Muscle layer of duodenum (tissue), 2 donors: ENCODE results near the gene MRPL24.
"Not testable (repeated sequence)": the region's sequence is repeated elsewhere in the genome, so short reads cannot be mapped to it uniquely, and the experiment has no call there.

Experiments
- H3K27ac ChIP-seq: one replicate; pipeline ENCODE4 v1.7.0; 2013; ENCODE audit warnings: mild to moderate bottlenecking, low read length
- H3K27me3 ChIP-seq: one replicate; pipeline ENCODE4 v1.7.0; 2013; ENCODE audit warnings: low read depth, mild to moderate bottlenecking, control low read depth, low read length
- H3K36me3 ChIP-seq, 2 donors: one replicate each; pipeline ENCODE4 v1.7.0; 2013; ENCODE audit warnings: low read length in 2 of 2, control low read depth in 1 of 2, mild to moderate bottlenecking in 1 of 2; ENCODE audit not compliant: insufficient read depth in 2 of 2, control insufficient read depth in 1 of 2
- H3K4me1 ChIP-seq, 2 donors: one replicate each; pipeline ENCODE4 v1.7.0; 2013; ENCODE audit warnings: low read length in 2 of 2, mild to moderate bottlenecking in 2 of 2, control low read depth in 1 of 2, moderate library complexity in 1 of 2; ENCODE audit not compliant: insufficient read depth in 2 of 2, control insufficient read depth in 1 of 2
- H3K4me3 ChIP-seq, 2 donors: one replicate each; pipeline ENCODE4 v1.7.0; 2013; ENCODE audit warnings: low read length in 2 of 2, low read depth in 1 of 2, mild to moderate bottlenecking in 1 of 2
- H3K9me3 ChIP-seq, 2 donors: one replicate each; pipeline ENCODE4 v1.7.0; 2013; ENCODE audit warnings: low read length in 2 of 2, control low read depth in 1 of 2, mild to moderate bottlenecking in 1 of 2; ENCODE audit not compliant: control insufficient read depth in 1 of 2
- donor health status: healthy.

Gene MRPL24

GRCh38 chr1:156757572-156758253 lies 16.8 kb upstream of the MRPL24 start:
- not testable (repeated sequence) for H3K4me1 ChIP-seq, H3K4me3 ChIP-seq, H3K27ac ChIP-seq, H3K9me3 ChIP-seq, H3K36me3 ChIP-seq, H3K27me3 ChIP-seq

DNA sequence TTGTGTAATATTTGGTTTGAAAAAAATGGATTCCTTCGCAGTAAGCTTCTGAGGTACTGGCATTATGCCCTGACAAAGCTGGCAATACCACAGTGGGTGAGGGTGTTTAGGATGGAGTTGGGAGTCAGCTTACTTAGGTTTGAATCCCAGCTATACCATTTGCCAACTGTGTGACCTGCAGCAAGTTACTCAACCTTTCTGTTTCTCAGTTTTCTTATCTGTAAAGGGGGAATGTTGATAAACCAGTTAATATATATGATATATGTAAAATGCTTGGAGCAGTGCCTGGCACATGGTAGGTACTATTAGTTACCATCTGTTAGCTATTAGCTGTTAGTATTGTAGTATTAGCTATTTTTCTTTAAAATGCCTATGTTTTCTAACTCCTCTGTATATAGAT lies 15.5 kb upstream of the MRPL24 start:
- H3K4me1 ChIP-seq = peaks cover 8 to 13% of the 10 kb centered on the region in 2 donors
- no peaks in the 10 kb centered on the region for H3K36me3 ChIP-seq
- H3K9me3 ChIP-seq = no peaks in the 10 kb centered on the region
- H3K4me3 ChIP-seq = no peak overlapping the region
- no peak overlapping the region for H3K27ac ChIP-seq
- H3K27me3 ChIP-seq = no peaks in the 10 kb centered on the region

GRCh38 chr1:156755527-156755950 lies 14.7 kb upstream of the MRPL24 start:
- Histone ChIP-seq H3K36me3 (peaks cover 0 to 3% of the 10 kb centered on the region in 2 donors), H3K27ac (no peak overlapping the region), H3K9me3 (no peaks in the 10 kb centered on the region), H3K27me3 (no peaks in the 10 kb centered on the region), H3K4me1 (peaks cover 8 to 13% of the 10 kb centered on the region in 2 donors), H3K4me3 (no peak overlapping the region)

GRCh38 chr1:156754219-156754618 lies 13.3 kb upstream of the MRPL24 start:
- no peak overlapping the region for H3K27ac ChIP-seq
- peaks cover 16 to 25% of the 10 kb centered on the region in 2 donors for H3K4me1 ChIP-seq
- peaks cover 0 to 7% of the 10 kb centered on the region in 2 donors for H3K36me3 ChIP-seq
- H3K4me3 ChIP-seq = no peak overlapping the region
- no peaks in the 10 kb centered on the region for H3K27me3 ChIP-seq
- H3K9me3 ChIP-seq = no peaks in the 10 kb centered on the region

DNA sequence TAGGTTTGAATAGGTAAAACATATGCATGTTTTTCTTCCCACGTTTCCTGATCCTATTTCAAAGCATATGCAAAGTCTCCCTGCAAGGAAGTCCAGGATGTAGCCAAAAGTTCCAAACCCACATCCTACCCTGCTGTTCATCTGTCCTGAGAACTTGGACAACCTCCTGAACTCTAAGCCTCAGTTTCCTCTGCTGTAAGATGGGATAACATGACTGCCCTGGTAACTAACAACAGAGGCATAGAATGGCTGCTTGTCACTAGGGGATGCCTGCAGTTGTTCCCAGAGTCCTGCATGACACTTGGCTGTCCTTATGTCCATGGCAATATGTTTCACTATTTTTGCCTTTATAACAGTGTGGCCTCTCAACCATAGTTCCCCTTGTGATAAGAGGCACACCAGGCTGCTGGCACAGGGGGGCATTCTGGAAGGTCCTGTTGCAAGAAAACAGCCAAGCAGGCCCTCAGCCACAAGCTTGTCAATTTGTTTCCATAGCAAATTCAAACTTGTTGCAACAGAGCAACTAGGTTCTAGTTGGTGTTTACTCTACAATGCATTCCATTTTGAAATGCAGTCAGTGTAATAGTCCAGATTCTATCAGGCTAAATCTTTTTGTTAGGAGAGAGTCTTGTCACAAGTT lies 12.1 kb upstream of the MRPL24 start:
- H3K27ac ChIP-seq = no peak overlapping the region
- H3K36me3 ChIP-seq = peaks cover 0 to 11% of the 10 kb centered on the region in 2 donors
- H3K9me3 ChIP-seq = no peaks in the 10 kb centered on the region
- H3K27me3 ChIP-seq = no peaks in the 10 kb centered on the region
- H3K4me3 ChIP-seq = peak overlapping the region; percentile 90 to 96
- H3K4me1 ChIP-seq = peaks cover 29 to 38% of the 10 kb centered on the region in 2 donors

- Histone ChIP-seq H3K9me3 (no peaks in the 10 kb centered on the region), H3K27ac (peak overlapping the region; percentile 91), H3K36me3 (peaks cover 0 to 15% of the 10 kb centered on the region in 2 donors), H3K4me3 (peak overlapping the region; percentile 90 to 96), H3K4me1 (peaks cover 34 to 45% of the 10 kb centered on the region in 2 donors), H3K27me3 (no peaks in the 10 kb centered on the region)
Measured at GRCh38 chr1:156751757-156752481, 11.0 kb upstream of the MRPL24 start.

- Histone ChIP-seq H3K27ac (peak within 1 kb of the TSS; percentile 96), H3K4me1 (peaks cover 34 to 48% of the 10 kb centered on the region in 2 donors), H3K4me3 (peak within 1 kb of the TSS; percentile 90 to 96), H3K27me3 (no peaks in the 10 kb centered on the region), H3K36me3 (peaks cover 0 to 19% of the 10 kb centered on the region in 2 donors), H3K9me3 (no peaks in the 10 kb centered on the region)
Measured at GRCh38 chr1:156751451-156751756, 10.5 kb upstream of the MRPL24 start, which contains the start of gene HDGF. Gene HDGF, minus strand, starts transcription at chr1:156751675. Its CDS starts 246 bp downstream, at chr1:156751429.

DNA sequence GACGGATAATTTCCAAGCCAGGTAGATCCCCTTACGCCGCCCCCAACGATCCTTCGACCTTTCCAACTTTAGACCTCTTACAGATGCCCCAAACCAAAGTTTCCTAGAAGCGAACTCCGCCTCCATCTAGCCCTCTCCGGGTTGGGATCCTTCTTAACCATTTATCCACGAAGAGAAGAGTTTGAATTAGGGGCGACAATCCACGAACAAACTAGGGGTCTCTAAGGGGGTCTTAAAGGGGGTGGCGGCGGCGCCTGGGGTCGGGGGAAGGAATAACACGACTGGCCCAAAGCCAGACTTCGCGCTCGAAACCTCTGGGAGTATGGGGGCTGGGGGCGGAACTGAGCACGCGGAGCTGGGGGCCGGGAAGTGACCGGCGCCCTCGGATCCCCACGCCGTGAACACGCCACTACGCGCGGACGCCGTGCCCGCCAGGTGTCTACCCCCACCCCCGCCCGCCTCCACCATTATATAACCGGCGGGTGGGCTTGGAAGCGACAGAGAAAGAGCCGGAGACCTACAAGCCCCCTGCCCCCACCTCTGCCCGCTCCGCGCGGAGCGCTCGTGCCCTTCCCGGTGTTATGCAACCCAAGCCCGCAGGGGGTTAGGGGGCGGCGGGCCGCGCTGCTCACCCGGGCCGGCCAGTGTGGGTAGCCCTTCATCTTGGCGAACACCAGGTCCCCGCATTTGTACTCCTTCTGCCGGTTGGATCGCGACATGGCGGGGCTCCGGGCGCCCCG lies 10.0 kb upstream of the MRPL24 start:
- Histone ChIP-seq H3K4me3 (peak overlapping the region; percentile 90 to 93), H3K27ac (peak overlapping the region; percentile 96), H3K9me3 (no peaks in the 10 kb centered on the region), H3K36me3 (peaks cover 0 to 19% of the 10 kb centered on the region in 2 donors), H3K27me3 (no peaks in the 10 kb centered on the region), H3K4me1 (peaks cover 35 to 53% of the 10 kb centered on the region in 2 donors)

DNA sequence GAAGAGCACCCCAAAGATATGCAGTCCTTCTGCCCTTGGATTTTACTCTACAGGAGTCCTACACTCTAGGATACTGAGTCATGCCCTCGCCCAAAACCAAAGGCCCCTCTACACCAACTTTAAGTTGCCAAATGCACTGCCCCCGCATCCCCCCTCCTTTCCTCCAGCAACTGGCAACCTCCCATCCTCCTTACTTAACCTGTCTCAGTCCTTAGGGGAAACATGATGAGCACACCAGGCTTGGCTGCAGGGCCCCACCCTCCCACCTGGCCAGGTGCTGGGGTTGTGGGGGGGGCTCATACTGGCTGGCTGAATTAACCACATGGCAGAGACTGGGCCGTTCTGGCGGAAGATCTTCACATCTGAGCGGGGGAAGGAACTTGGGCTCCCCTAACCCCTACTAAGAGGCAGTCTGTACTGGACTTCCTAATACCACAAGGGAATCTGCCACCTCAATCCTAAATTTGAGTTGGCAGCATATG lies 9.3 kb upstream of the MRPL24 start:
- peaks cover 40 to 60% of the 10 kb centered on the region in 2 donors for H3K4me1 ChIP-seq
- peak overlapping the region; percentile 90 to 93 for H3K4me3 ChIP-seq
- peak overlapping the region; percentile 96 for H3K27ac ChIP-seq
- H3K27me3 ChIP-seq = no peaks in the 10 kb centered on the region
- H3K9me3 ChIP-seq = no peaks in the 10 kb centered on the region
- H3K36me3 ChIP-seq = peaks cover 0 to 19% of the 10 kb centered on the region in 2 donors

GRCh38 chr1:156749419-156750118 lies 8.7 kb upstream of the MRPL24 start:
- Histone ChIP-seq H3K36me3 (peaks cover 0 to 24% of the 10 kb centered on the region in 2 donors), H3K4me1 (peaks cover 40 to 65% of the 10 kb centered on the region in 2 donors), H3K4me3 (peak overlapping the region; percentile 90 to 93), H3K27me3 (no peaks in the 10 kb centered on the region), H3K9me3 (no peaks in the 10 kb centered on the region), H3K27ac (peak overlapping the region; percentile 96)
